Prostate gland (tissue), 2 donors: ENCODE measurements around the gene OR5H1. TPM values are rescaled to one million over a fixed set of nuclear protein-coding genes. Genes with fewer than 3 reads are reported as not detected.
"Not testable (repeated sequence)": the region's sequence is repeated elsewhere in the genome, so short reads cannot be mapped to it uniquely, and the experiment has no call there.

Source experiments
- DNase-seq: peaks from one replicate; pipeline ENCODE4 v3.0.0-alpha.2; 2019; ENCODE audit warnings: low spot score
- H3K27ac ChIP-seq, 2 donors: fragments of 200-600 bp; sonication (generic); 2 replicates each; pipeline ENCODE4 v1.5.1; 2017 to 2019
- H3K27me3 ChIP-seq: fragments of 200-600 bp; sonication (generic); replicated peaks from 2 replicates; pipeline ENCODE4 v1.5.1; 2019; ENCODE audit not compliant: insufficient read depth
- H3K36me3 ChIP-seq, 2 donors: fragments of 200-600 bp; sonication (generic); 1 replicate in 1 of 2; 2 replicates in 1 of 2; pipeline versions ENCODE4 v1.5.1 to v1.8.1; 2017 to 2019
- H3K4me1 ChIP-seq: fragments of 200-600 bp; sonication (generic); replicated peaks from 2 replicates; pipeline ENCODE4 v1.5.1; 2019
- H3K4me3 ChIP-seq, 2 donors: fragments of 200-600 bp; sonication (generic); 2 replicates each; pipeline ENCODE4 v1.5.1; 2017 to 2019
- H3K9me3 ChIP-seq: fragments of 200-600 bp; sonication (generic); 2 replicates; pipeline ENCODE4 v1.5.1; 2017
- CTCF ChIP-seq, 4 experiments: fragments of 200-600 bp in 2 of 4; fragments of 450-650 bp in 2 of 4; sonication (generic) in 2 of 4; IDR thresholded peaks; 1 replicate in 3 of 4; 2 replicates in 1 of 4; pipeline ENCODE4 v1.5.1; 2016 to 2019; ENCODE audit warnings: antibody characterized with exemption in 4 of 4, mild to moderate bottlenecking in 2 of 4, moderate library complexity in 2 of 4
- POLR2A ChIP-seq: fragments of 450-650 bp; IDR thresholded peaks from one replicate; pipeline ENCODE4 v1.6.1; 2016; ENCODE audit warnings: antibody characterized with exemption, mild to moderate bottlenecking
- POLR2AphosphoS5 ChIP-seq: sonication (generic); formaldehyde crosslinking; IDR thresholded peaks from one replicate; pipeline ENCODE4 v1.6.1; 2017; ENCODE audit warnings: antibody characterized with exemption
- WGBS: methylation state at CpG from one replicate; pipeline ENCODE4 v1.1.5; 2018; 5-methylcytosine and 5-hydroxymethylcytosine counted together
- intact Hi-C: fragments of 100-400 bp; cut with DNase I; formaldehyde crosslinking; loops from one replicate; pipeline ENCODE4 v1.14.2; 2022
- total RNA-seq, 2 donors: library from RNA; depleted of rRNA; stranded (reverse); fragments of >200 nt; gene quantifications; one replicate each; pipeline ENCODE4 v1.1.0, GENCODE V29; 2016

Gene OR5H1
- total RNA-seq, 2 donors from 2014 or later = not detected

- Histone ChIP-seq H3K4me3 (no peak overlapping the region), H3K9me3 (no peaks in the 10 kb centered on the region), H3K27me3 (no peaks in the 10 kb centered on the region), H3K4me1 (no peaks in the 10 kb centered on the region), H3K27ac (no peak overlapping the region), H3K36me3 (no peaks in the 10 kb centered on the region)
- intact Hi-C loops = no loop called here
- no peak for TF ChIP-seq CTCF (IDR thresholded peaks at IDR 0.05)
- peak; percentile 59 for TF ChIP-seq POLR2AphosphoS5
- WGBS = 13% methylated on average over 4 of the region's 4 CpGs
- DNase-seq = peak; percentile 28
Measured at GRCh38 chr3:98109807-98110549, 20.5 kb upstream of the OR5H1 start.

GRCh38 chr3:98110550-98110908 lies 20.0 kb upstream of the OR5H1 start:
- Histone ChIP-seq H3K27me3 (no peaks in the 10 kb centered on the region), H3K9me3 (no peaks in the 10 kb centered on the region), H3K27ac (no peak overlapping the region), H3K36me3 (no peaks in the 10 kb centered on the region), H3K4me3 (no peak overlapping the region), H3K4me1 (no peaks in the 10 kb centered on the region)
- DNase-seq = no peak
- no peak for TF ChIP-seq POLR2AphosphoS5
- no peak for TF ChIP-seq POLR2A
- TF ChIP-seq CTCF (IDR thresholded peaks at IDR 0.05) = no peak
- intact Hi-C loops = no loop called here

DNA sequence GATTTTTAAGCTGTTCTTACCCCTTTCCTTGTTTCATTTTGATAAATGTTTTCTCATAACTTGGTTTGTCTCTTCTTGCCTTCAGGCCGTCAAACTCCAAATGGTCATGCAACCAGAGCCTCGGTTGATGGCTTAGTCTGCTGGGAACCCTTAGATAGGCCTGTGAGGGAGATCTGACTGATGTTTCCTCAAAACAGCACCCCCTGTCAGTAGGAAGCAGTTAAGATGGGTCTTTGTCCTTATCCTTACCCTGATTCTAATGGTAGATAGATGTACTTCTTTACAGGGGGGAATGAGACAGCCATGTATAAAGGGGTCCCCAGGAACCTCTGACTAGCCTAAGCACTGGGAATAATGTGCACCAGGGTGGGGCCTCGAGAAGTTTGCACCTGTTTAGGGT lies 16.3 kb upstream of the OR5H1 start:
- H3K36me3 ChIP-seq = no peaks in the 10 kb centered on the region
- DNase-seq = no peak
- no peaks in the 10 kb centered on the region for H3K27me3 ChIP-seq
- no peaks in the 10 kb centered on the region for H3K9me3 ChIP-seq
- no peak overlapping the region for H3K27ac ChIP-seq
- no peak overlapping the region for H3K4me3 ChIP-seq
- 44% methylated on average over 3 of the region's 3 CpGs for WGBS
- intact Hi-C loops = no loop called here
- no peak for TF ChIP-seq POLR2A
- no peak for TF ChIP-seq POLR2AphosphoS5
- TF ChIP-seq CTCF (IDR thresholded peaks at IDR 0.05) = no peak
- no peaks in the 10 kb centered on the region for H3K4me1 ChIP-seq

- Histone ChIP-seq H3K27me3 (no peaks in the 10 kb centered on the region), H3K4me3 (no peak overlapping the region), H3K27ac (no peak overlapping the region), H3K4me1 (no peaks in the 10 kb centered on the region), H3K9me3 (no peaks in the 10 kb centered on the region), H3K36me3 (no peaks in the 10 kb centered on the region)
- DNase-seq = no peak
- TF ChIP-seq CTCF (IDR thresholded peaks at IDR 0.05) (no peak), POLR2A (no peak), POLR2AphosphoS5 (no peak)
- 93% methylated on average over 1 of the region's 1 CpG for WGBS
- intact Hi-C loops = no loop called here
Measured at GRCh38 chr3:98115717-98116116, 14.8 kb upstream of the OR5H1 start.

- TF ChIP-seq POLR2AphosphoS5 = no peak
- no peak for TF ChIP-seq CTCF (IDR thresholded peaks at IDR 0.05)
- TF ChIP-seq POLR2A = no peak
- H3K27me3 ChIP-seq = no peaks in the 10 kb centered on the region
- intact Hi-C loops = no loop called here
- no peak for DNase-seq
- WGBS = 73% methylated on average over 3 of the region's 3 CpGs
- H3K9me3 ChIP-seq = no peaks in the 10 kb centered on the region
- no peaks in the 10 kb centered on the region for H3K36me3 ChIP-seq
- H3K27ac ChIP-seq = no peak overlapping the region
- H3K4me1 ChIP-seq = no peaks in the 10 kb centered on the region
- H3K4me3 ChIP-seq = no peak overlapping the region
Measured at GRCh38 chr3:98136631-98137030, 6.1 kb downstream of the OR5H1 start.

DNA sequence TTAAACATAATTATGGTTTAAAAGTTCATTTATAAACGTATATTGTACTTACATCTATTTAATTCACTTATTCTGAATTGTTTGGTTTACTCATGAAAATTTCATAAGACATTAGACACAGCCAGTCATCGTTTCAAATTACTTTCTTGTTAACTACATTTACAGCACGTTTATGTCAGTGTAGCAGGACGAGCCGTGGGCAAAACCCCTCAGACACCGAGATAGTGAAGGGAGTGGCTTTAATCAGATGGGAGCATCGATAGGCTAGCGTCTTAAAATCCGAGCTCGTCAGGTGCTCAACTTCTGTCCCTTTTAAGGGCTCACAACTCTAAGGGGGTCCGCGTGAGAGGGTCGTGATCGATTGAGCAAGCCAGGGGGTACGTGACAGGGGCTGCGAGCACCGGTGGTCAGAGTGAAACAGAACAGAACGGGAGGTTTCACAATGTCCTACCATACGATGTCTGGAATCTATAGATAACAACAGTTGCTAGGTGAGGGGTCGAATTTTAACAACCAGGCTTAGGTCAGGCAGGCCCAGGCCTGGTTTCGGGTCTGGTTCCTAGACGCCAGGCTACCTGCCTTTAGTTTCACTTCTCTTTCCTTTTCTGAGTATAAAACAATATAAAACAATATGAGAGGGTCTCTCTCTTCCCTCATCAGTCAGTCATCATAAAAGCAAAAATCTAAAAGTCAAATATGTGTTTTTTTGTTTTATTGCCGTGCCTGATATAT lies 7.5 kb downstream of the OR5H1 start:
- H3K9me3 ChIP-seq, H3K27ac ChIP-seq, DNase-seq, H3K27me3 ChIP-seq, intact Hi-C loops, H3K4me1 ChIP-seq, H3K4me3 ChIP-seq, H3K36me3 ChIP-seq: not testable (repeated sequence)
- 51% methylated on average over 23 of the region's 23 CpGs for WGBS
